Hematopoietic multipotent progenitor cell (in vitro differentiated cells): ENCODE data around the gene ALKBH6. TPM values are rescaled to one million over a fixed set of nuclear protein-coding genes. Genes with fewer than 3 reads are reported as not detected.
"Not testable (repeated sequence)": the region's sequence is repeated elsewhere in the genome, so short reads cannot be mapped to it uniquely, and the experiment has no call there.

ENCODE experiments used
- DNase-seq, 3 donors: peaks; one replicate each; pipeline ENCODE4 v3.0.0-alpha.2; 2011 to 2015; ENCODE audit warnings: low read depth in 2 of 3, low spot score in 2 of 3
- total RNA-seq: library from RNA; depleted of rRNA; stranded (reverse); fragments of >200 nt; gene quantifications from one replicate; pipeline ENCODE4 v1.2.3, GENCODE V29; 2012

ALKBH6 gene
- 13.7 TPM for total RNA-seq

DNA sequence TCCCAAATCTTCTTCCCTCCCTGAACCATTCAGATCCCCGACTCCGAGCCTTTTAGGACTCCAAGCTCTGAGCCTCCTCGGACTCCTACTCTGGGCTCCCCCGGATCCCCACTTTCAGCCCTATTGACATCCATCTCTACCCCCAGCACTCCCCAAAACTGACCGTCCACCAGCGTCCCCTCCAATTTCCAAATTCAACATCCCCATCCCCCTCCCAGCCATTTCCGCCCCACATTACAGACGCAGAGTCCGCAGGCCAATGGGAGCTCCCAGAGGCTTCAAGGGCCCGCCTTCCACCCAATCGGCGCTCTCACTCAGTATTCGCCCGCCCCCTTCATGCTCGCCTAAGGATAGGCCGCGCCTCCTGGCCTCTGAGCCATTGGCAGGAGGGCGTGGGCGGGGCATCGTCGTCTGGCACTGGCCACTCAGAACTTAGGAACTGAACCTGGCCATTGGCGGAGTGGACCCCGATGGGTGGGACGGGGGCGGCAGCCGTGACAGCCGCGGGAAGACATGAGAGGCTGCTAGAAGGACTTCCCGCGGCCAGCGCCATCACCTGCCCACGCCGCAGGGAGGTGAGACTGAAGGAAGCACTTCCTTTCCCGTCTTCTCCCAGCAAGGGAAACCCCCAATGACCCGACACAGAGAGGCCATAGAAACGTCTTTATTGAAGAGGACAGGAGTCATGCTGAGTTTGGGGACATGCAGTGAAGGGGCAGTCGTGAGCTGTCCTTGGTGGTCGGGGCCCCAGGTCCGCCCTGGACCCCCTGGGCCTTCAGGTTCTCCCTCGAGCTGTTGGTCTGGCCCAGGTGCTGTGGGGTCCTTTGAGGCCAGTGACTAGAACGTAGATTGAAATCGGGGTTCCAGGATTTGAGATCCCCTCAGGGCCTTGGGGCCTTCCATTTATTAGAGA, at the start of gene ALKBH6:
Gene ALKBH6 (minus strand): TSS at position 202 of the 913 bp plus-strand sequence. CDS start 816 bp downstream, outside the sequence.
- peak; percentile 88 to 99 (median 97) for DNase-seq

DNA sequence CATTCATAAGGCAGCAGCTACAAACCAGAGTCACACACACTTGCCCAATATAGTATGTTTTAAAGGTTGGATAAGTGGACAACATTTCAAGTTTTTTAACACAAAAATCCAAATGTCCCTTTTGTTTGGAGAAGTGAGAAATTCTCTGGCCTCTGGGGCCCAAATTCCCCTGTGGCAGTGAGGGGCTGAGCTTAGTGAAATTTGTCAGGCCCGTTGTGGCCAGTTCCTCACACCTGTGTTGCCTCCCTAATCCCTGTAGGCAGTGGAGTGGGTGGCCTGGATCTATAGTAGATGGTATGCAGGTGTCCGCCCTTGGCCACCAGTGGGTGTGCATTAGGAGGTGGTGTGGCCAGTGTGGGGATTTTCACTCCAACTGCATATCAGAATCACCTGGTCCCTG, 47.4 kb upstream of the ALKBH6 start:
- DNase-seq = no peak

DNA sequence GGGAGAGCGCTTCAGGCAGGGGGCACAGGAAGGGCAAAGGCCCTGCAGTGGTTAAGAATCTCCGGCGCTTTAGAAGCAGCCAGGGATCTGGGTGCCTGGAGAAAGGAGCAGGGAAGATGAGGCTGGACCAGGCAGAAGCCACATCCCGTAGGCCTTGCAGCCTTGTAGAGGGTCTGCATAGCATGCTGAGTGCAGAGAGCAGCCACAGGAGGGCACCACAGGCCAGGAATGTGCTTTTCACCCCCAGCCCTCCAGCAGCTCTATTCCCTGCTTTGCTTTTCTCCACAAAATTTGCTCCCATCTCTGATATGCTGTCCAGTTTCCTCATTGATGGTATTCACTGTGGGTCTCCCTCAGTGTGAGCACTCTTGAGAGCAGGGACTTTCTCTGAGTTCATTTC, 46.4 kb upstream of the ALKBH6 start:
- DNase-seq = peak in 1 of 3 donors; percentile 33

DNA sequence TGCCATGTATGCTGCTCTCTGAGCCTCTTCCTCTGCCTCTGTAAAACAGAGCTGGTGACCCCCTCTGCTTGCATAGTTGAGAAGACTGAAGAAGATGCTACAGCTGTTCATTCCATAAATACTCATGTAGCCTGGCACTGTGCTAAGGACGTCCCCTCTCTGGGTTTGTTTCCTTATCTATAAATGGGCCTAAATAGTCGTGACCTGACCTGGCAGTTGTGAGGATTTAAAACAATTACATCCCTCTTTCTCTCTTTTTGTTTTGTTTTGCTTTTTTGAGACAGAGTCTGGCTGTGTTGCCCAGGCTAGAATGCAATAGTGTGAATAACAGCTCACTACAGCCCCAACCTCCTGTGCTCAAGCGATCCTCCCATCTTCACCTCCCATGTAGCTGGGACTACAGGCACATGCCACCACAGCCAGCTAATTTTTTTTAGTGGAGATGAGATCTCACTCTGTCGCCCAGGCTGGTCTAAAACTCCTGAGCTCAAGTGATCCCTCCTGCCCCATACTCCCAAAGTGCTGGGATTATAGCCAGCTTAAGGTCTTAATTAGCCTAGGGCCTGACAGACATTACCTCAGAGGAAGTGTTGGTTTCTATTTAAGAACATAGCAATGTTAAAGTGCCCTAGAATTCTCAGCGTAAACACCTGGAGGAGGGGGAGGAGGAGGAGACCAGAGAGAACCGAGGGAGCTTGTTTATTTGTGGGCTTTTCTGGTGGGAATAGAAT, 45.3 kb upstream of the ALKBH6 start:
- DNase-seq = no peak

DNA sequence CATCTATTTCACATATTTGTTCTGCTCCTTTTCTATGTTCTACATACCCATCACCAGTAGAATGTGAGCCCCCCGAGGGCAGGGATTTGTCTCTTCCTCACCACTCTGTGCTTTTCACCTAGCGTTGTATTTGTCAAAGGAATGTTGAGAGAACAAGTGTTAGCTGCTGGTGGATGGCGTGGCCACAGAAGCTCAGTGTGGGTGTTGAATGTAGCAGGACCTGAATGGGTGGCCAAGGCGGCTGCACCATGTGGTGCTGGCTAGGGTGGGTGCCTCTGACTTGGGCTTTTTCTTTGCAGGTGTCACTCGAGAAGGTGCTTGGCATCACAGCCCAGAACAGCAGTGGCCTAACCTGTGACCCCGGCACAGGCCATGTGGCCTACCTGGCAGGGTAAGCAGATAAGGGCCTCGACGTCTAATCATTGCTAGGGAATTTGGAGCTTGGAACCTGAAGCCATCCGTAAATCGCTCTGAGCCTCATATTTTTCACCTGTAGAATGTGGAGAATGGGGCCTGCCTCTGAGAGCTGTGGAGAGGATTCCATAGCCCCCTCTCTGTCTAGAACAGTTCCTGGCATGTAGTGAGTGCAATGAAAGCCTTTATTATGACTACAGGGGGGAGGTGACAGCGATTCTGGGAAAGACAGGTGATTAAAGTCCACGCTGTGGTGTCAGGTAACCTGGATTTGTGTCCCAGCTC, 44.6 kb upstream of the ALKBH6 start:
- no peak for DNase-seq

DNA sequence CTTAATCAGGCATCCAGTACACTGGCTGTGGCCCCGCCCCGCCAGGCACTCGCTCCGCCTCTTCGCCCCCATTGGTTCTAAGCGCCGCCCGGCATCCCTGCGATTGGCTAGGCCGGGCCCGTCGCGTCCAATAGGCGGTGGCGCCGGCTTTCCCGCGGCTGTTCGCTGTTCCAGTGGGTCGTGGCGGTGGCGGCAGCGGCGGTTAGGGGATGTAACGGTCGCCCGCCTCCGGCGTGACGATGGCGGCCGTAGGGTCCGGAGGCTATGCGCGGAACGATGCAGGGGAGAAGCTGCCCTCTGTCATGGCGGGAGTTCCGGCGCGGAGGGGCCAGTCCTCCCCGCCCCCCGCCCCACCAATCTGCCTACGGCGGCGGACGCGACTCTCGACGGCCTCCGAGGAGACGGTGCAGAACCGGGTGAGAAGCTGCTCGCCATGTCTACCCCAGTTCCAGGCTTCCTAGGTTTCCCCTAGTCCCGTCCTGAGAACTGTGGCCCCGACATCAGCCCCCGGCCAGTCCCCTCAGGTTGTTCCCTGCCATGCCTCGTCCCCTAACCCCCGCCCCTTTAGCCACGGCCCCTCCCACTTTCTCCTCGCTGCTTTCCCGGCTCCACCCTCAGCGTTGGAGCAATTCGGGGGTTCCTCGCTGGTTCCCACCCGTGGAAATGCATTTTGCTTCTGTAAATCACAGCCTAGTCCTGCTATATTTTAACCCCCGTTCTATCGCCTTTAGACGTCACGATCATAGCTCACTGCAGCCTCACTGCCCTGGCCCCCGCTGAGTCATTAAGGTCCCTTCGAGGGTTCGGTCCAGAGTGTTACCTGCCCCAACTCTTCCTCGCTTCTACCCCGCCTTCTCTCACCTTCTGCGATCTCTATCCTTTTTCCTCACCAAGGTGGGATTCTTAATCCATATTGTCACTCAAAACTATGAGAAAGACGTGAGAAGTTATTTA, 41.0 kb upstream of the ALKBH6 start, which contains the start of gene WDR62:
Gene WDR62 (plus strand): TSS at position 165 of the 954 bp plus-strand sequence. CDS start 75 bp downstream, at position 240.
- DNase-seq = peak in 2 of 3 donors; percentile 26 to 96

DNA sequence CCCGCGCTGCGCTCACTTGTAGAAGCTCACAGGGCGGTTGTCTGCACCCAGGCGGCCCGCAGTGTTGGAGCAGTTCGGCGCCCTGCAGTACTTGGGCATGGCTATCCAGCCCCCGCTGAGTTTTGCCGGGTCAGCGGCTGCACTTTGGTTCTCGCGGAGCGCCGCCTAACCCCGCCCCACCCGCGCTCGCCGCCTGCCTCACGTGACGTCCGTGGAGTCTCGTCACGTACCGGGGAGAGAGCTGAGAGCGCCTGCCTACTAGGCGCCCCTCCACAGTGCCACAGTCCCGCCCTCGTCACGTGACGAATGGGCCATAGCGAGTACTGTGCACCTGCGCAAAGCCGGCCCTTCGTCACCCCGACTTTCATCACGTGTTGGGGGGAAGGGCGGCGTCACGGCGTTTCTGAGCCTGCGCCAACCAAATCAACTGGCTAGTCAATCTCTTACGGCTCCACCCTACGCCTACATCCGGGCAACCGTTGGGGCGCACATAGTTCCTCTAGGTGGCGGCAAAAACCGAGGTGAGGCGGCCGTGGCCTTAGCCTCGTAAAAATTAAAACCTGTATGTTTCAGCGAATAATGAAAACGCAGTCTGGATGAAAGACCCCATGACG, 40.2 kb upstream of the ALKBH6 start, which contains the start of gene THAP8:
Gene THAP8 (minus strand): TSS at position 167 of the 614 bp plus-strand sequence. CDS start 68 bp downstream, at position 99.
- DNase-seq = peak; percentile 97 to 100 (median 100)

DNA sequence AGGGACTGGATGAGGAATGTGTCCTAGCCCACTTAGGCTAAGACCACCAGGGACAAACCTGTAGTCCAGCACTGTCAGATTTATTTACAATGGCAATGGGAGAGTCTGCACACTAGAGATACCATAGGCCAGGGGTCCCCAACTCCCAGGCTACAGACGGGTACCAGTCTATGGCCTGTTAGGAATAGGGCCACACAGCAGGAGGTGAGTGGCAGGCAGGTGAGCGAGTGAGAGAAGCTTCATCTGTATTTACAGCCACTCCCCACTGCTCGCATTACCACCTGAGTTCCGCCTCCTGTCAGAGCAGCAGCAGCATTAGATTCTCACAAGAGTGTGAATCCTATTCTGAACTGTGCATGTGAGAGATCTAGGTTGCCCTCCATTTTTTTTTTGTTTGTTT, 37.6 kb upstream of the ALKBH6 start:
- DNase-seq = no peak

DNA sequence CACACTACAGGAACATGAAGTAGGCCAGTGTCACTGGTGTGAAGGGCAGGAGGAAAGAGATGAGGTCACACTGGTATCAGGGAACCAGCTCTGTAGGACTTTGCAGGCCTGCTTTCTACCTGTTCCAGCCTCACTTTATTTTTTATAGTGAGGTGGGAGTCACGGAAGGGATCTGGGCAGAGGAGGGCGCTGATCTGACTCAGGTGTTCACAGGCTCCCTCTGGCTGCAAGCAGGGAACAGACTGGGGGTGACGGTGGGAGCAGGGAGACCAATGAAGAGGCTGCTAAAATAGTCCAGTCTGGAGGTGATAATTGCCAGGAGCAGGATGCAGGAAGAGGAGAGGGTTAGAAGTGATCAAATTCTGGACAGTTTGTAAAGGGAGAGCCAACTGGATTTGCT, 37.2 kb upstream of the ALKBH6 start:
- DNase-seq = no peak

DNA sequence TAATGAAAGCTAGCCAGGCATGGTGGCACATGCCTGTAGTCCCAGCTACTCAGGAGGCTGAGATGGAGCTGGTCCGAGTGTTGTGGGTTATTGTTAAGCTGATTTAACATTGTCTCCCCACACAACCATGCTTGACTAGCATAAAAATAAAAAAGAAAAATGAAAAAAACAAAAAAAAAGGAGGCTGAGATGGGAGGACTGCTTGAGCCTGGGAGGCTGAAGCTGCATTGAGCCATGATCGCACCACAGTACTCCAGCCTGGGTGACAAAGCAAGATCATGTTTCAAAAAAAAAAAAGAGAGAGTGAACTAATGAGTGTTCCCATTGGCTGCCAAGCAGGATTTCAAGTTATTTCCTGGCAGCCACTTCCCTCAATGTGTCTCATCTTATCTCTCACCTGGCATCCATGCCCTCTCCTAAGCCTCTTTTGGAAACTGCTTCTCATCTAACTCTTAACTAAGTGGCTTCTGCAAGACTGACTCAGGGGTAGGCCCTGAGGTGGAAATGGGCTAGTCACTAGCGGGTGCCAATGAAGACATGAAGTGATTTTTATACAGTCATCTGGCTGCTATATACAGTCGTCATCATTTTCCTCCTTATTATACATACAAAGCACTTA, 35.2 kb upstream of the ALKBH6 start:
- no peak for DNase-seq

DNA sequence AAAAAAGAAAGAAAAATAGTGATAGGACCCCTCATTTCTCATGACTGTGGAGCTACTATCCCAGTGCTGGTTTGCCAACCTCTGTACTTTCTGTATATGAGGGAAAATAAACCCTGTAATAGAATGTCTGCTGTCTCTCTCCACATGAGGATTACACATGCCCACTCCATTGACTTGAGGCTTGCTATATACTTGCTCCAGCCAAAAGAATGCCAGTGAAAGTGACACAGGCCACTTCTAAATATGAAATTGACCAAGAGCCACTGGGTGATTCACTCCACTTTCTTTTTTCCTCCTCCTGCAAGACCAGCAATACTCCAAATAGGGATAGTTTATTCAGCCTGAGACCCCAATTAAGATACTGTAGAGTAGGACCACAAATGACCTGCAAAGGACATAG, 33.8 kb upstream of the ALKBH6 start:
- no peak for DNase-seq

DNA sequence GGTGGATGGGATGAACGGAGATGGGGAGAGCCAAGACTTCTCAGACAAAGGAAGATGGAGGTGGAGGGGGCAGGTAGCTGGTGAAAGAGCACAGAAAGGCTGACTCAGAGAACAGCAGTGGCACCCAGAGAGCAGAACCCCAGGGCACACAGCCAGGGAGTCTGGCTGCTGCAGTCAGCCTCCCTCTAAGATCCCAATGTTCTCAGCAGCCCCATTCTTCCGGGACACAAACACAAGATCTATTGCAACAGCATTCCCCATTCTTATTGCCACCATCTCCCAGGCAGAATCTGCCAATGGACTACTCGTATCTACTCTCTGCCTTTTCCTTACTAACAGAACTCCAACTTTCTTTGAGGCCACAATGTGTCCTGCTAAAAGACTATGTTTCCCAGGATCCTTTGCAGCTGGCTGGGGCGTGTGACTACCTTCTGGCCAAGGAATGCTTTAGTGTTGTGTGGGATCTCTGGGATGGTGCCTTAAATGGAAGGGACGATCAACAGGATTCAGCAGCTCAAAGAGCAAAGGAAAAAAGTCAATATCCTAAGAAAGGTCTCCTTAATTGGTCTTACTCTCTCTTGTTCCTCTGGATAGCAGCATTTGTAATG, 32.5 kb upstream of the ALKBH6 start:
- no peak for DNase-seq

DNA sequence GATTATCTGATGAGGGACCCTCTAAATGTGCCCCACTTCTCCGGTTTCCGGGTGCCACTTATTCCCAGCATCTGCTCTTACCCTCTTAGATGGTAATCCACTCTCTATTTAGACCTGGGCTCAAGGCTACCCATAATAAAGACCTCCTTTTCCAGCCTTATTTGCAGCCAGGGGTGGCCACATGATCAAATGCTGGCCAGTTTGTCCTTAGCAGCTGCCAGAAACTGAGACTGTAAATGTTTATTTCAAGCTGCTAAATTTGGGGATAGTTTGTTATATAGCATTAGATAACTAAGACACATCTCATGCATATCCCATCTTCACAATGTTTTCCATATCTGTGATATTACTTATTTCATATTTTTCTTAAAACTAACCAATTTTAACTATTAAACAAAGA, 29.9 kb upstream of the ALKBH6 start:
- DNase-seq = no peak

DNA sequence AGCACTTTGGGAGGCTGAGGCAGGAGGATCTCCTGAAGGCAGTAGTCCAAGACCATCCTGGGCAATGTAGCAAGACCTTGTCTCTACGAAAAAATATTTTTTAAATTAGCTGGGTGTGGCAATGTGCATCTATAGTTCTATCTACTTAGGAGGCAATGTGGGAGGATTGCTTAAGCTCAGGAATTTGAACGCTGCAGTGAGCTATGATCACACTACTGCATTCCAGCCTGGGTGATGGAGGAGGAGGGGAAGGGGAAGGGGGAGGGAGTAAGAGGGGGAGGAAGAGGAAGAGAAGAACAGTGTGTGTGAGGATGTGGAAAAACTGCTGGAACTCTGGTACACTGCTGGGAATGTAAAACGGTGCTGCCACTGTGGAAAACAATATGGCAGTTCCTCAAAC, 27.8 kb upstream of the ALKBH6 start:
- DNase-seq = no peak

DNA sequence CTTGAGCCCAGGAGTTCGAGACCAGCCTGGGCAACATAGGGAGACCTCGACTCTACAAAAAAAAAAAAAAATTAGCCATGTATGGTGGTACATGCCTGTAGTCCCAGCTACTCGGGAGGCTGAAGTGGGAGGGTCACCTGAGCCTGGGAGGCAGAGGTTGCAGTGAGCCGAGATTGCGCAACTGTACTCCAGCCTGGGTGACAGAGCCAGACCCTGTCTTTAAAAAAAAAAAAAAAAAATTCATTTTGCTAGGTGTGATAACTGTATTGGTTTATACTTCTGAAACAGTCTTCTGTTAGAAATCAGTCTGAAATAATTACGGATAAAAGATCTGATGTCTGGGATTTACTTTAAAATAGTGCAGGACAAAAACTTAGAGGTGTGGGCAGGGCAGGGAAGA, 27.1 kb upstream of the ALKBH6 start:
- not testable (repeated sequence) for DNase-seq

DNA sequence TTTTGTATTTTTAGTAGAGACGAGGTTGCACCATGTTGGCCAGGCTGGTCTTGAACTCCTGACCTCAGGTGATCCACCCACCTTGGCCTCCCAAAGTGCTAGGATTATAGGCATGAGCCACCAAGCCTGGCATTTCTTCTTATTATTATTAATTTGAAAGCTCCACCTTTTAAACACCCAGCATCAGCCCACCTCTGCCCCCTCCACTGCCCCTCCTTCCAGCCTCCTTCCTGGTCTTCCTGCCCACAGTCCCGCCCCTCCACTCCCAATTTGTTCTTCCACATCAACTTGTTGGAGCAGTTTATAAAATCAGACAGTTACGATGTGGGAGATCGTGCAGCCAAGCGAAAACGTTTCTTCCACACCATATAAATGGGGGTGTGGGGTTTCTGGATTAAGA, 26.5 kb upstream of the ALKBH6 start:
- no peak for DNase-seq

DNA sequence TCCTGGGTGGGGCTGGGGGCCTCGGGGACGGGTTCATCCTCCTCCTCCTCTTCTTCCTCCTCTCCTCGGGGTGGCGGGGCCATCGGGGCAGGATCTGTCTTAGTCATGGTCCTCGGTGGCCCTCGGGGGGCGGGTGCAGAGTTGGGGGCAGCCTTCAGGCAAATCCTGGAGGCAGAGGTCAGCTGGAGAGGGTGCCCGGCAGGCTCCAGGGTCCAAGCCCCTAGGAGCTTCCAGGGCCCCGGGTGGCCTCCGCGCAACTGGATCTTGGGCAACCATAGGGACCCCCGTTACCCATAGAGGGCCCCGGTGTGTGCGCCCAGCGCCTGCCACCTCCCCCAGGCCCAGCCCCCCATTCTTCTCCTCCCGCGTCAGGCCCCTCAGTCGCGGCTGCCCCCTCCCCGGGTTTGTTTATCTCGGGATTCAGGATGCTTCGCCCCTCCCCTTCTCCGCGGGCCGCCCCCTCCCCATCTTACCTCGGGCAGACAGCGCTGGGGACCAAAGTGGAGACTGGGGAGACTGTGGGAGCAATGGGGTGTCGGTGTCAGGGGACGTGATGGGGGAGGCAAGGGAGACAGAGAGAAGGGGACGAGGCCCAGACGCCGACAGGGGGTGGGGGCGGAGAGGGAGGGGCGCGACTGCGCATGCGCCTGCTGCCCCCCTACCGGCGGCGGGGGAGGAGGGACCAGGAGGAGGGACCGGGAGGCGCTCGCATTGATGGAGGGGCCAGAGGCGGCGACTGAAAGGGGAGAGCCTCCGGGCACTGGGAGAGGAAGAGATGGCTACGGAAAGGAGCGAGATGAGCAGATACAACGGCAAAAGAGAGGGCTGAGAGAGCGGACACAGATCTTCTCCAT, 18.5 kb upstream of the ALKBH6 start, which contains the start of gene CLIP3:
Gene CLIP3 (minus strand): TSS at position 623 of the 854 bp plus-strand sequence. CDS start 516 bp downstream, at position 107.
- peak in 2 of 3 donors; percentile 58 to 67 for DNase-seq
